Transverse colon (tissue), 3 donors: Measurements from ENCODE around the gene TMEM108.

Source experiments
- CTCF ChIP-seq, 5 experiments: fragments of 200-600 bp in 3 of 5; fragments of 450-650 bp in 2 of 5; sonication (generic) in 3 of 5; IDR thresholded peaks; 1 replicate in 2 of 5; 2 replicates in 3 of 5; pipeline ENCODE4 v1.5.1; 2016 to 2017; ENCODE audit warnings: antibody characterized with exemption in 5 of 5, inconsistent platforms in 3 of 5, mild to moderate bottlenecking in 2 of 5, moderate library complexity in 1 of 5
- EP300 ChIP-seq: sonication (generic); formaldehyde crosslinking; IDR thresholded peaks from one replicate; pipeline ENCODE4 v1.6.1; 2017; ENCODE audit warnings: antibody characterized with exemption, low read depth

- no peak for TF ChIP-seq CTCF (IDR thresholded peaks at IDR 0.05)
- TF ChIP-seq EP300: no peak
These were observed 236.3 kb downstream of the TMEM108 start for GRCh38 chr3:133274477-133274876.
